GM21367 (cell line): Measurements from ENCODE around the gene FEM1A.
"Not testable (repeated sequence)": the region's sequence is repeated elsewhere in the genome, so short reads cannot be mapped to it uniquely, and the experiment has no call there.

Source experiments
- ATAC-seq: cut with Tn5 transposase; IDR thresholded peaks from one replicate; pipeline ENCODE4 v1.9.1; 2021; ENCODE audit not compliant: unreplicated experiment

The FEM1A gene

DNA sequence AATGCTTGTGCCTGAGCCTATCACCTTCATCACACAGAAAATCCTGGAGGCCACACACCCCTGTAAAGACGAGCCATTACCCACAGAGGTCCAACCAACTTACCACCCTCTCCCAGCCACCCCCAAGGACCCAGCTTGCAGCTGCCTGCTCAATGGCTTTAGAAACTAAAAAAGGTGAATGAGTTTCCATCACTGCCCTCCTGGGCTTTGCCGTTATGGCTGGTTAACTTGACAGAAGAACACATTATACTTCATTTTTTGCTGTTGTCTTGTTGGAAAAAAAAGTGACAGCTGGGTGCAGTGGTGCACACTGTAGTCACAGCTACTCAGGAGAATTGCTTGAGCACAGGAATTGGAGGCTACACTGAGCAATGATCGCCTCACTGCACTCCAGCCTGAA lies 17.4 kb upstream of the FEM1A start:
- ATAC-seq, result no peak

DNA sequence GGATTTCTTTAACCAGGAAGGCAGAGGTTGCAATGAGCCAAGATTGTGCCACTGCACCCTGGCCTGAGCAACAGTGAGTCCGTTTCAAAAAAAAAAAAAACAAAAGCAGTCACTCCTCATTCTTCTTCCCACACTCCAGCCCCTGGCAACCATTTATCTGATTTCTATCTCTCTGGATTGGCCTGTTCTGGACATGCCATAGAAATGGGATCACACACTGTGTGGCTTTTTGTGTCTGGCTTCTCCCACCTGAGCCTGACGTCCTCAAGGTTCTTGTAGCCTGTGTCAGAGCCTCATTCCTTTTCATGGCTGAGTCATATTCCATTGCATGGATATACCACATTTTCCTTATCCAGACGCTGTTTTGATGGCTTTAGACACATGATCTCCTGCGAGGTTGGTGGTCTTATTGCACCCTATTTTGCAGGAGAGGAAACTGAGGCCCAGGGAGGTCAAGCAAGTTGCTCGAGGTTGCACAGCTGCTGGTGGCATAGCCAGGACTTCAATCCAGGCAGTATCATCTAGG lies 15.8 kb upstream of the FEM1A start:
- ATAC-seq, result no peak

DNA sequence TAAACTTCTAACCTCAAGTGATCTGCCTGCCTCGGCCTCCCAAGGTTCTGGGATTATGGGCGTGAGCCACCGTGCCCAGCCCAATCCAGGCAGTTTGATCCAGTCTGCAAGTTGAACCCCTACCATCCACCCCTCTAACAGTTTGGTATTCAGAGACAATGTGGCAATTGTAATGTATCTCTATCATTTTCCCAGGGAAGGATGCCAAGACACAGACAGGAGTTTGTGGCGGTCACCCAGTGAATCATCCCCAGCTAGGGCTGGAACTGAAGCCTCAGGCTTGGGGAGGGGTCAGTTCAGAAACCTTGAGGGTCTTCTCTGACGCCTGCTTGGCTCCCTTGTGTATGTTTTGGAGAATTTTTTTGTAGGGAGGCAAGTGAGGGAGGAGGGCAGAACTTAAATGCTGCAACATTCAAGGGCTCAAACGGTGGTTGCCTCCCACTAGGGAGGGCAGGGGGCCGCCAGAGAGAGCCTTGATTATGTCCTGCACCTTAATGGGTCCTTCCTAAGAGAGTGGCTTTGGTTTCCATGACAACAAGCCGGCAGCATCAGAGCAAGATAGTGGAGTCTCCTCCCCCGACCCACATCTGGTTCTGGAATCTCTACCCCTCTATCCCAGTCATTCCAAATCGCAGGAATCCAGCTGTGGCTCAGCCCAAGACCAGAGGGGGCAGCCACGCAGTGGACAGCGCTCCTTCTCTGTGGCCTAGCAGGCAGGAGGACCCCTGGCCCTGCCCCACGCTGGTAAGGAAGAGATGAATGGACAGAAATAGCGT lies 14.9 kb upstream of the FEM1A start:
- ATAC-seq, result no peak

DNA sequence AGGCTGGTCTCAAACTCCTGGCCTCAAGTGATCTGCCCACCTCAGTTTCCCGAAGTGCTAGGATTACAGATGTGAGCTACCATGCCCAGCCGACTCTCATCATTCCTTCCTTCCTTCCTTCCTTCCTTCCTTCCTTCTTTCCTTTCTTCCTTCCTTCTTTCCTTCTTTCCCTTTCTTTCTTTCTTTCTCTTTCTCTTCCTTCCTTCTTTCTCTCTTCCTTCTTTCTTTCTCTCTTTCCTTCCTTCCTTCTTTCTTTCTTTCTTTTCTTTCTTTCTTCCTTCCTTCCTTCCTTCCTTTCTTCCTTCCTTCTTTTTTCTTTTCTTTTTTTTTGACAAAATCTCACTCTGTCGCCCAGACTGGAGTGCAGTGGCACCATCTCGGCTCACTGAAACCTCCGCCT lies 13.4 kb upstream of the FEM1A start:
- not testable (repeated sequence) for ATAC-seq

DNA sequence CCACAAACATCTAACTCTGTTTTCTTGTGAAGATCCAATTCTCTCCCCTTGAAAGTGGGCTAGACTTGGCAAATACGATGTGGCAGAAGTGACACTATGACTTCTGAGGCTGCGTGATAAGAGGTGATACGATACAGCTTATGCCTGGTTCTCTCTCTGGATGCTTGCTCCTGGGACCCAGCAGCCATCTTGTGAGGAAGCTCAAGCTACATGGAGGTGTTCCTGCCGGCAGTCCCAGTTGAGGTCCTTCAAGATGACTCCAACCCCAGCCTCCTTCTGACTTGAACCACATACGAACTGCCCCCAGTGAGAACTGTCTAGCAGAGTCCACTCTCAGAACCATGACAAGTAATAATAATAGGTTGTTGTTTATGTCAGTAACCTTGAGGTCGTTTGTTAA lies 10.7 kb upstream of the FEM1A start:
- ATAC-seq, result no peak

DNA sequence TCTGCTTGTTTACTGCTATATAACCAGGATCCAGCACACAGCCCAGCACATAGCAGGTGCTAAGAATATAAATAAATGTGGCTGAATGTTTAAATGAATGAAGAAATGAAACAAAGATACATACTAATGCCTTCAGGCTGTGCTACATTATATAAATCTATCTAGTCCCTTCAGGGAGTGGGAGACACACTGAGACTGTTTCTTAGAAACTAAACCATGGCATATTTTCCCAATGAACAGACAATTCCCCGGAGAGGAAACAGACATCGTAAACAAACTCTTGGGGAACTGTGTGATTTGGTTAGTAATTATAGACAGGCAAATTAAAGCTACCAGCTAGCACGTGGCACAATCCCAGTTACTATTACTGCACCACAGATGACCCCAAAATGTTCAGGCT lies 9.7 kb upstream of the FEM1A start:
- ATAC-seq, result no peak

DNA sequence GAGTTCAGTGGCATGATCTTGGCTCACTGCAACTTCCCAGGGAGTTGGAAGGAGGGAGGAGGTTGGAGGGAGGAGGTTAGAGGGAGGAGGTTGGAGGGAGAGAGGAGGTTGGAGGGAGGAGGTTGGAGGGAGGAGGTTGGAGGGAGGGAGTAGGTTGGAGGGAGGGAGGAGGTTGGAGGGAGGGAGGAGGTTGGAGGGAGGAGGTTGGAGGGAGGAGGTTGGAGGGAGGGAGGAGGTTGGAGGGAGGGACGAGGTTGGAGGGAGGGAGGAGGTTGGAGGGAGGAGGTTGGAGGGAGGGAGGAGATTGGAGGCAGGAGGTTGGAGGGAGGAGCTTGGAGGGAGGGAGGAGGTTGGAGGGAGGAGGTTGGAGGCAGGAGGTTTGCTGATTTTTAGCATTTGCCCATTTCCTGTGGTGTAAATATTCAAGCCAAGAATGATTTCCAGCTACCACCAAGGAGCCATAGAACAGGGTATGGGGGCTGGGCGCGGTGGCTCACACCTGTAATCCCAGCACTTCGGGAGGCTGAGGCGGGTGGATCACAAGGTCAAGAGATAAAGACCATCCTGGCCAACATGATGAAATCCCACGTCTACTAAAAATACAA lies 5.0 kb upstream of the FEM1A start:
- not testable (repeated sequence) for ATAC-seq

DNA sequence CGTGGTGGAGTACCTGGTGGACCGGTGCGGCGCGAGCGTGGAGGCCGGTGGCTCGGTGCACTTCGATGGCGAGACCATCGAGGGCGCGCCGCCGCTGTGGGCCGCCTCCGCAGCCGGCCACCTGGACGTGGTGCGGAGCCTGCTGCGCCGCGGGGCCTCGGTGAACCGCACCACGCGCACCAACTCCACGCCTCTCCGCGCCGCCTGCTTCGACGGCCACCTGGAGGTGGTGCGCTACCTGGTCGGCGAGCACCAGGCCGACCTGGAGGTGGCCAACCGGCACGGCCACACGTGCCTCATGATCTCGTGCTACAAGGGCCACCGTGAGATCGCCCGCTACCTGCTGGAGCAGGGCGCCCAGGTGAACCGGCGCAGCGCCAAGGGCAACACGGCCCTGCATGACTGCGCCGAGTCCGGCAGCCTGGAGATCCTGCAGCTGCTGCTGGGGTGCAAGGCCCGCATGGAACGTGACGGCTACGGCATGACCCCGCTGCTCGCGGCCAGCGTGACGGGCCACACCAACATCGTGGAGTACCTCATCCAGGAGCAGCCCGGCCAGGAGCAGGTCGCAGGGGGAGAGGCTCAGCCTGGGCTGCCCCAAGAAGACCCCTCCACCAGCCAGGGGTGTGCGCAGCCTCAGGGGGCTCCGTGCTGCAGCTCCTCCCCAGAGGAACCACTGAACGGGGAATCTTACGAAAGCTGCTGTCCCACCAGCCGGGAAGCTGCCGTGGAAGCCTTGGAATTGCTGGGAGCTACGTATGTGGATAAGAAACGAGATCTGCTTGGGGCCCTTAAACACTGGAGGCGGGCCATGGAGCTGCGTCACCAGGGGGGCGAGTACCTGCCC lies 708 bp downstream of the FEM1A start:
- not testable (repeated sequence) for ATAC-seq

DNA sequence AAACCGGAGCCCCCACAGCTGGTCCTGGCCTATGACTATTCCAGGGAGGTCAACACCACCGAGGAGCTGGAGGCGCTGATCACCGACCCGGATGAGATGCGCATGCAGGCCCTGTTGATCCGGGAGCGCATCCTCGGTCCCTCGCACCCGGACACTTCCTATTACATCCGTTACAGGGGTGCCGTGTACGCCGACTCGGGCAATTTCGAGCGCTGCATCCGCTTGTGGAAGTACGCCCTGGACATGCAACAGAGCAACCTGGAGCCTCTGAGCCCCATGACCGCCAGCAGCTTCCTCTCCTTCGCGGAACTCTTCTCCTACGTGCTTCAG lies 1.3 kb downstream of the FEM1A start:
- ATAC-seq, result not testable (repeated sequence)

DNA sequence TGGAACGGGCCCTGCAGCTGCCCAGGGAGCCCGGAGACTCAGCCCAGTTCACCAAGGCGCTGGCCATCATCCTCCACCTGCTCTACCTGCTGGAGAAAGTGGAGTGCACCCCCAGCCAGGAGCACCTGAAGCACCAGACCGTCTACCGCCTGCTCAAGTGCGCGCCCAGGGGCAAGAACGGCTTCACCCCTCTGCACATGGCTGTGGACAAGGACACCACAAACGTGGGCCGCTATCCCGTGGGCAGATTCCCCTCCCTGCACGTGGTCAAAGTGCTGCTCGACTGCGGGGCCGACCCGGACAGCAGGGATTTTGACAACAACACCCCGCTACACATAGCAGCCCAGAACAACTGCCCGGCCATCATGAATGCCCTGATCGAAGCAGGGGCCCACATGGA lies 1.7 kb downstream of the FEM1A start:
- ATAC-seq, result not testable (repeated sequence)

DNA sequence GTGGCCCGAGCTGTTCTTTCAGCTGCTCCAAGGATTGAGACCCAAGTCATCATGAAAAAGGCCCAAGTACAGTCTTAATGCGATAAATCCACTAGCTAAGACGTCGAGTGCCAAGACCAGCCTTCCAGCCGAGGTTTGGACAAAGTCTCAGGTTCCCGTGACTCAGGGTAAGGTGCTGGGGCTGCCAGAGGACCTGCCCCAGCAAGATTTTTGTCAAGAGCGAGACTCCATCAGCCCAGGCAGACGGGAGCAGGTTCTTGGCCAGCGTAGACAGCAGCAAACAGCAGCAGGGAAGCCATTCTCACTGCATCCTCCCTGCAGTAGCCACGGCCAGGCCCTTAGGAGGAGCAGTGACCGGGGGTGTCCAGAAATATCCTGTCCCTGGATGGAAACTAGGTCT lies 3.4 kb downstream of the FEM1A start:
- no peak for ATAC-seq

DNA sequence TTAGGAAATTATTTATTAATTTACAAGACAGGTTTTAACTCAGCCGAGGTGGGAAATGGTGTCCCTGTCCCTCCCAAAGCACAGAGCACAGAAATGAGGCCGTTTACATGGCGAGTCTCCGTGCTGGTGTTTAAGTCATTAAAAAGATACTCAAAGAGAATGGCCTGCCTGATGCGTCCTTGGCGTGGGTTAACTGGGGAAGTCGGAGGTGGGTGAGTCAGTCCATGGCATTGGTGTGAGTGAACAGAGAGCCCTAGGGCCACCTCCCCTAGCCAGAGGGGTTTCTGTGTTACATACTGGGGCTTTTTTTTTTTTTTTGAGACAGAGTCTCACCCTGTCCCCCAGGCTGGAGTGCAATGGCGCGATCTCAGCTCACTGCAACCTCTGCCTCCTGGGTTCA lies 3.9 kb downstream of the FEM1A start:
- ATAC-seq, result no peak

DNA sequence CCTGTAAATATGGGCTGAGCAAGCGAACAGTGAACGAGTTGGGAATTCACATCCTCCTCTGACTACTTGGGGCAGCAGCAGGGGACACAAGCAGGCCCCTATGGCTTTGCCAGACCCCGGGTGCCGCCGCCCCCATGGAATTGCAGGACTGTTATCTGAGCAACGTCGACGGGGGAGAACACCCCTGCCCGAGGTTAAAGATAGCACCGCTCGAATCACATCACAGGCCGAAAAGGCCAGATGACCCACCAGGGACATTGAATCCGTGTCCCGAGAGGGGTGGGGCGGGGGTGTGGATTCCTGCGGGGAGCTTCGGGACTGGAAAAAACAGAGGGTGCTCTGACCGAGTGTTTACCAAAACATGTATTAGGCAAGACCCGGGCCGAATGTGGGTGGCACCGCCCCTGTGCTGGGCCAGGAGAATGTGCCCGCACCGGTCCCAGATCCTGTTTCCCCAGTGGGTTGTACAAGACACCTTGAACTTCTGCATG lies 9.1 kb downstream of the FEM1A start:
- ATAC-seq, result no peak

DNA sequence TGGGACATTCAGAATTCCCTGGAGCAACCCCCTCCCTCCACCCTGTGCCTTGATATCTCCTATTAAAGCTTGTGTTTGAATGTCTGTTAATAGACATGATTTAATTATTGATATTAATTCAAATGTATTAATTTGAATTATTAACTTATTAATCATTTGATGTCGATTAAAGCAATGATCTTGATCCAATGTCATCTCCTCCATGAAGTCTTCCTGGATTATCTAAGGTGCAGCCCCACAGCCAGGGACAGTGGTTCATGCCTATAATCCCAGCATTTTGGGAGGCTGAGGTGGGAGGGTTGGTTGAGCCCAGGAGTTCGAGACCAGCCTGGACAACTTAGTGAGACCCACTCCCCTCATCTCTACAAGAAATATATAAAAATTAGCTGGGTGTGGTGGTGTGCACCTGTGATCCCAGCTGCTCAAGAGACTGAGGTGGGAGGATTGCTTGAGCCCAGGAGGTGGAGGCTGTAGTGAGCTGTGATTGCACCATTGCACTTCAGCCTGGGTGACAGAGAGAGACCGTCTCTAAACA lies 9.6 kb downstream of the FEM1A start:
- ATAC-seq, result no peak

DNA sequence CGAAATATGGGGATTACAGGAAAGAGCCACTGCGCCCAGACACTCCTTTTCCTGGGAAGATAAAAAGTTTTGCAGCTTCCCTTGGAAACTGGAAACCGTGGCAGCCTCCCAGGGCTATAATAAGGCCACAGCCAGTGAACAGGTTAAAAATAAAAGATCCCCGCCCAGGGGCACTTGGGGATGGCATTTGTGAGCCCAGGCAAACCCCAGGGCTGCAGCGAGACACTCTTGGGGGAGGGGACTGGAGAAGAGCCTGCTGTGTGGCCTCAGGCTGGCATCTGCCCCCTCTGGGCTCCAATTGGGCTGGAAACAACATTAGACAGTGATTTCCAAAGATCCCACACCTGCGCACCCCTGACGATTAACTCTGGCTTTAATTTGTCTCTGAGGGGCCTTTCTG lies 11.2 kb downstream of the FEM1A start:
- ATAC-seq, result no peak

DNA sequence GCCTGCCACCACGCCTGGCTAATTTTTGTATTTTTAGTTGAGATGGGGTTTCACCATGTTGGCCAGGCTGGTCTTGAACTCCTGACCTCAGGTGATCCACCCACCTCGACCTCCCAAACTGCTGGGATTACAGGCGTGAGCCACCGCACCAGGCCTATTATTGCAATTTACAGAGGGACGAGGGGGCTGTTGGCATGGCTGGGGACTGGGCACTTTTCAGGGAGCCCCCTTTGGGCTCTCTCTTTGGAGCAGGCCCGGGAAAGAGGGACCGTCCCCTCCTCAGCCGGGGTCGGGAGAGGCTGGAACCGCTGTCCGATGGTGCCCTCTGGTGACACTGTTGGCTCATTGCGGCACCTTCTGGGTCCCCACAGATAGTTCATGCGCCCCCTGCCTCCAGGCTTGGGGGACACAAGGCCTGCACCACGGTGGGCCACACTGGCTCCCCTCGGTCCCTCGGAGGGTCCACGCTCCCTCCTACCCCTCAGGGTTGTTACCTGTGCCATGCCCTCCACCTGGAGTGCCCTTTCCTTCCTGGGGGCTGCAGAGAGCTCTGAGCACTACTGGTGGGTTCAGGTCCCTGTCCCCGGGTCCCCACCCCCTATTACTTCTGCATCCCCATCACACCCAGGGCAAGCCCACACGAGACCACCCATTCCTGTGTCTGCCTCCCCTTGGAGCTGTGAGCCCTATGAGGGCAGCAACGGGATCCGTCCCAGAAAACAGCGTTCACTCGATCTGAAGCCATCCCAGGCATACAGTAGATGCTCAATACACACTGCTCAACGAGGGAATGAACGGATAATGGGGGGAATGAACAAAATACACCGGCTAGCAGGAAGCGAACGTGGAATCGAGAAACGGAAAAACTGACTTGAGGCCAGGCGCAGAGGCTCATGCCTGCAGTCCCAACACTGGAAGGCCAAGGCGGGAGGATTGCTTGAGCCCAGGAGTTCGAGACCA lies 12.5 kb downstream of the FEM1A start:
- no peak for ATAC-seq

DNA sequence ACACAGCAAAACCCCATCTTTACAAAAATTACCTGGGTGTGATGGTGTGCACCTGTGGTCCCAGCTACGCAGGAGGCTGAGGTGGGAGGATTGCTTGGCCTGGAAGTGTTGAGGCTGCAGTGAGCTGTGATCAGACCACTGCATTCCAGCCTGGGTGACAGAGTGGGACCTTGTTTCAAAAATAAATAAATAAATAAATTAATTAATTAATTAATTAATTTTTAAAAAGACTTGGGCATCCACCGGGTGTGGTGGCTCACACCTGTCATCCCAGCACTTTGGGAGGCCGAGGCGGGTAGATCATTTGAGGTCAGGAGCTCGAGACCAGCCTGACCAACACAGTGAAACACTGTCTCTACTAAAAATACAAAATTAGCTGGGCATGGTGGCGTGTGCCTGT lies 13.6 kb downstream of the FEM1A start:
- ATAC-seq, result not testable (repeated sequence)

DNA sequence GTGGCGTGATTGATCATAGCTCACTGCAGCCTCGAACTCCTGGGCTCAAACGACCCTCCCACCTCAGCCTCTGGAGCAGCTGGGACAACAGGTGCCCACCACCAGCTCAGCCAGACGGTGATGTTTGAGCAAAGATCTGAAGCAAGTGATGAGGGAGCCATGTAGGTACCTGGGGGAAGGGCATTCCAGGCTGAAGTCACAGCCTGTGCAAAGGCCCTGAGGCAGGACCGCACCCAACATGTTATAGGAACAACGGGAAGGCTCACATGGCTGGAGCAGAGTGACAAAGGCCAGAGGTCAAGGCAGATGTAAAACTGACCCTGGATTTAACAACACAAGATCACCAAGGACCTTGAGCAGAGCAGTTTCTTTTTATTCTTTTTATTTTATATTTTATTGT lies 14.8 kb downstream of the FEM1A start:
- ATAC-seq, result no peak

DNA sequence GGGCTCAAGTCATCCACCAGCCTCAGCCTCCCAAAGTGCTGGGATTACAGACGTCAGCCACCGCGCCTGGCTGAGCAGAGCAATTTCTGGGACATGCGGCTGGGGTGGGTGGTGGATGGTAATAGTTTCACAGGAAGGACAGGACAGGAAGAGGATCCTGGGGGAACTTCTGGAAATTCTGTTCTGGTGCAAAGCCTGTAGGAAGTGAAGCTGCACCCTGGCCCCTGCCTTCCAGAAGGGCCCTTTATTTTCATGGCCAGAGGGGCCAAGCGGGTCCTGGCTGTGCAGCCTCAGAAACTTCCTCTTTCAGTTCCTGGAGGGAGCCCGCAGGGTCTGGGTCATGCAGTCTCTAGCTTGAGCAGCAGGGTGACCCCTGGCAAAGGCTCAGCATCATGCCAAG lies 15.7 kb downstream of the FEM1A start:
- no peak for ATAC-seq
